HG02884 (cell line): ENCODE results near the gene DAAM2.

Source experiments
- ATAC-seq: cut with Tn5 transposase; IDR thresholded peaks from one replicate; pipeline ENCODE4 v1.9.1; 2021; ENCODE audit warnings: mild to moderate bottlenecking, moderate library complexity; ENCODE audit not compliant: unreplicated experiment

The DAAM2 gene

DNA sequence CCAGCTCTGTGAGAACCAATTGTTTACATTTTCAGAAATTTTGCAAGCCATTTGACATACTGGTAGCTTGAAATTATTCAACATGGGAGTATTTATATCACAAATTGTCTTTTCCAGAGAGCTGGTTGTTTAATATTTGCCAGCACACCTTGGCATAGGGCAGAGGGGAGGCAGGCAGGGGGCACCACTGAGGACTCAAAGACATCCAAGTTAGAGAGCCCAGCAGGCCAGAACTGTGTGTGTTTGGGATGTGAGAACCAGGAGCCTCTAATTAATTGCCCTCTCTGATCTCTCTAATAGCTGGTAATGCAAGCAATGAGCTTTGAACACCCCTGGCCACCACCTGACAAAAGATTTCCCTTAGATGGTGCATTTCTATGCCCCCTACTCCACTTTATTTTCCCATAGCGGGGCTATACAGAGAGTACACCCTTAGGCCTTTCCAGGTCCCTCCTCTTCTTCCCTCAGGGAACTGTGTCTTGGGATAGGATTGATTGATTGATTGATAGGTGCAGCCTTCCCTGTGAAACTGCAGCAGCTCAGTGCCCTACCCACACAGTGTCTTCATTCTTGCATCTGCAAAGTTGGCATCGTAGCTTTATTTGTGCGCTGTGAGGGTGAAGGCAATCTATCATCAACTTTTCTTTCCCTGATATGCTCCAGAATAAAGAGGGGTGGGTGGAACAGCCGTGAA, 112.9 kb downstream of the DAAM2 start:
- ATAC-seq = no peak

DNA sequence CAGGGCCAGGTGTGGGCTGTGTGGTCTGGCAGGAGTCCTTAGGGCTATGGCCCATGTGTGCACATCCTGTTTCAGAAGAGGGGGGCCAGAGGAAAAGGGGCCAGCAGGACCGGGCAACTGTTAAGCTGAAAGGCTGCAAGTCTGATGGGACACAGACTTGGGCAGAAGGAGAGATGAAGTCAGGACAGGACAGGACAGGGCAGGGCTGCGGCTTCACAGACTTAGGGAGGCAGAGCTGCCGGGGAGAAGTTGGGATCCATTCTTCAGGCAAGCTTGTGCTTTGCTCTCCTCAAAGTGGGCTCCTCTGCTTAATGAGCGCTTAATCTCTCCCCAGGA, 113.4 kb downstream of the DAAM2 start:
- no peak for ATAC-seq

DNA sequence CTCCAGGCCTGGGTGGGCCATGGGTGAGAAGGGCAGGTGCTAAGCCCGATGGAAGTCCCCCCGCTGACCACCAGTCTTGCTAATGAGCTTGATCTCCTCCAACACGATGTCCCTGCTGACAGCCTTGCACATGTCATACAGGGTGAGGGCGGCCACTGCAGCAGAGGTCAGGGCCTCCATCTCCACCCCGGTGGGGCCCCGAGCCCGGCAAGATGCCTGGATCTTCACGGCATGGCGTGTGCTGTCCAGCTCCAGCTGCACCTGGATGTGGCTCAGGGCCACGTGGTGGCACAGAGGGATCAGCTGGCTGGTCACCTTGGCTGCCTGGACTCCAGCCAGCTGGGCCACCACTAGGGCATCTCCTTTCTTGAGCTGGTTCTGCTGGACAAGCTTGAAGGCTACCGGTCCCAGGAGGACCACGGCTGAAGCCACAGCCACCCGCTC, 114.2 kb downstream of the DAAM2 start:
- ATAC-seq = no peak

DNA sequence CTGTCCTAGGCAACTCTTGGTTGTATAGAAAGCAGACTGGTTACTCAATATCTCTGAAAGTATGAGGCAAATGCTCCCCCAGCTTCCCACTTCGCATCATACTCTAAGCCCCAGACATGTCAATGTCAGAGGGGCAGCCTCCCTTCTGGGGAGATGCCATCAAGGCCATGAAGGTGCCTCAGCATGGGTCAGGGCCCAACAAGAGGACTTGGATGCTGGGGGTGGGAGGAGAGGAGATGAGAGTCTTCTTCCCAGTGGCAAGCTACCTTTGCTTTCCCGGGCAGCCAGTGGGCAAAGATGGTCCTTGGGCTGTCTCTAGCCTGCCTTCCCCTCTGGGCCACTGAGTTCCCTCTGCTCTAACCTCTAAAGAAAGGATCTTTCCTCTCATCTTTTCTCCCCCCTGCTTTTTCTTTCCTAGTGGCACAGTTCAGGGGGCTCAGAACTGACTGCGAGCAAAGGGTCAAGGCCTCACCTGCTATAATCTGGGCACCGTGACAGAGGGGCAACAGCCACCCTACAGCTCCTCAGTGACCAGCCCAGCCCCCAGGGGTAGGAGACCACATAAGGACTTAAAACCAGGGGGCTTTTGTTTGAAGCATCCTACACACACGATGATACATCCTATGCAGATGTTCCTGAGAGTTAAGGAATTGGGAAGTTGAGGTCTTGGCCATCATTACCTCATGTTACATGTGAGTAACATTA, 115.8 kb downstream of the DAAM2 start:
- ATAC-seq = no peak

DNA sequence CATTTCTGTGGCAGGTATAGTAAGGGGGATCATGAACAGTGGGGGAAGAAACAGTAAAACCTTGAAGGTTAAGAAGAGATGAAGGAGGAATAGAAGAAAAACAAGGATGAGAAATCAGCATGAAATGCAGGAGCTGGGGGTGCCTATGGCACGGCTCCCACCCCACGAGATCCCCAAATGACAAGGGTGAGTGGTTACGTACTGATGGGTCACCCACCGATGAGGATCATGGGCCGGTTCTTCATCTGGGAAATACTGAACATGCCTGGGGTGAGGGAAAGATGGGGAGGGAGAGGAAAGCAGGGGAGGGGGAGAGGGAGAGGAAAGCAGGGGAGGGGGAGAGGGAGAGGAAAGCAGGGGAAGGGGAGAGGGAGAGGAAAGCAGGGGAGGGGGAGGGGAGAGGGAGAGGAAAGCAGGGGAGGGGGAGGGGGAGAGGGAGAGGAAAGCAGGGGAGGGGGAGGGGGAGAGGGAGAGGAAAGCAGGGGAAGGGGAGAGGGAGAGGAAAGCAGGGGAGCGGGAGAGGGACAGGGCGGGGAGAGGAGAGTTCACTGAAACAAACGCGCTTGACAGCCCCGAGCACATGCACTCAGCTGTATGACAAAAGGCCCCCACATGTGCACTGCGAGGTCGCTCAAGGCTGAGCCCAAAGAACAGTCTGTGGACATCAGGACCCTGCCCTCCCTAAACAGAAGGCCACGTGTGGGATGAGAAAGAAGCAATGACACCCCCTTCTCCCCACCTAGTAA, 116.8 kb downstream of the DAAM2 start:
- no peak for ATAC-seq

DNA sequence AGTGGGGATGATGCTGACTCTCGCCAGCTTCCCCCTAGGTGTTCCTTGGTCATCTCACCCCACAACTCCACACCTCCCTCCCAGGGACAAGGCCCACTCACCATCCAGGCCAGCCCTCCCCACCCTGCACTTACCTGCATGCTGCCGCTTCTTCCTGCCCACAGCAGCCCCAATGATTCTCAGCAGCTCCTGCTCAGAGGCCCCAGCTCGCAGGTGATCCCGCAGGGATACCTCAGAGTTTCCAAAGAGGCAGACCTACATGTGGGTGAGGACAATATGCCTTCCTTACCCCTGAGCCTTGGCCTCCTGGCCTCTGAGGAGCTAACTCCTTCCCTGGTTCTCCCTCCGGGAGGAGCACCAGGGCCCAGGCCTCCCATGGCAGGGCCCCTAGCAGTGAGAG, 117.5 kb downstream of the DAAM2 start:
- ATAC-seq = no peak

DNA sequence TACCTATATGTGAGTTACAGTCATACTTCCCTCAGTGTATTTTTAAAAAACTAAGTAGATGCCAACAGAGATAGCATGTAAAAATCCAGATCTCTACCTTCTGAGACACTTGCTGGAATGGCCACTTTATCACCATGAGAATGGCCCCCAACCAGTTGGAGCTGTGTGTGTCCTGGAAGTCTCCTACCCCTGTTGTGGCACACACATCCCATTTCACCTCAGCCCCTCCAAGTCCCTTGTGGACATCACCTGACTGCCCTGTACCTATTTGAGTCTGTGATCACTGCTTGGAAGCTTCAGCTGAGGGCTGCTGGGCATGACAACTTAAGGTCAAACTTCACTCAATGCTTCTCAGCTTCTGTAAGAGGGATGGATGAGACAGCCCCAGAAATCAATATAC, 118.0 kb downstream of the DAAM2 start:
- ATAC-seq = no peak

DNA sequence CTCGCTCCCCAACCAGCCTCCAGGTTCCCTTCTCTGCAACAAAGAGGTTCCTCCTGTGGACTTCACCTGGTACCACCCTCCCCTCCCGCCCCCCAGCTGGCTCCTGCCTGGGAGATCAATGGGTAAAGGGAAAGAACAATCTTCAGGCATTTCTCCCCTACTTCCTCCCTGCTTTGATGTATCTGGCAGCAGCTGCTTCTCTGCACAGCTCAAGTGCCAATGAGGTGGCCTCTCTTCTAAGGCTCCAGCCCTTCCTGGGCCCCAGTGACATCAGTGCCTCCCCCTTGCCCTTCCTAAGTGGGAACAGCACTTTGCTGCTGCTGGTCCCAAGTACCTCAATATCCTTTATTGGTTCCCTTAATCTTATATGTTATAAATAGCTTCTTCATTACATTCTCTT, 118.6 kb downstream of the DAAM2 start:
- ATAC-seq = no peak

DNA sequence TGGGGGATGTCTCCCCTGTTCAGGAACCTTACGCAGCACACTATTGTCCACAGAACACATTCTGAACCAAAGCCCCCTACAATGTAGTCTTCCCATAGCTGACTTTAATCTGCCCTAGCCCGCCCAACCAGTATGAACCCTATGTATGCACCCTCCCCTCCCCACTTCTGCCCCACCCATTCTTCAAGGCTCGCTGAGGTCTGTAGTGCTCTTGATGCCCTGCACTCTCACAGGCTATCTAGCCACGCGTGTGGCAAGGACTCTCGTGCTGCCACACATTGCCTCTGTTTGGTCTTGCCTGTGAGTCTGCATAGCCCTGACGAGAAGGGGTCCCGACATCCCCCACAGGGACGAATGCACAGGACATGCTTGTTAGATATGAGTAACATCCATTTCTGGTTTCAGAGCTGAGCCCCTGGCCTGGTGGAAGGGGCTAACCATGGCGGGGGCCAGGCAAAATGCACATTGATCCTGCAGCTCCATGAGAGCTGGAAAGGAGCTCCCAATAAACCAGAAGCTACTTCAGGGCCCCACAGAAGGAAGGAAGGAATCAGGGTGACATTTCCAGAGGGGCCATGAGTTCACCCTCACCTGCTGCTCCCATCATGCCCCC, 119.4 kb downstream of the DAAM2 start:
- ATAC-seq = no peak

DNA sequence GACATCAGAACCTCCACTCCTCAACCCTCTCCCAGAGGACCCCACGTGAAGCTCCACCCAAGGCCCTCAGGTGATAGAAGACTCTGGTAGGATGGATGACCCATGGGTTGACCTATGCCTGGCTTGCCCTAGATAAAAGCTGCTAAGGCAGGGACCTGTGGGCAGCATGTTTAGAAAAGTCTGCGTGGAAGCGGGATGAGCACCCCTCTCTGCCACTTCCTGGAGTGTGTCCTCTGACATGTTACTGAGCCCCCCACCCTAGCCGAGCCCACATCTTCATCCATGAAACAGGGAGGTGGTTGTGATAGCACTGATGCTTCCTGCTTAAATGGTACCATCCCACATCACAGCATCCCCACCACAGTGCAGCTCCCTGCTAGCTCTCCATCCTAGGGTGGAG, 120.3 kb downstream of the DAAM2 start:
- ATAC-seq = no peak

DNA sequence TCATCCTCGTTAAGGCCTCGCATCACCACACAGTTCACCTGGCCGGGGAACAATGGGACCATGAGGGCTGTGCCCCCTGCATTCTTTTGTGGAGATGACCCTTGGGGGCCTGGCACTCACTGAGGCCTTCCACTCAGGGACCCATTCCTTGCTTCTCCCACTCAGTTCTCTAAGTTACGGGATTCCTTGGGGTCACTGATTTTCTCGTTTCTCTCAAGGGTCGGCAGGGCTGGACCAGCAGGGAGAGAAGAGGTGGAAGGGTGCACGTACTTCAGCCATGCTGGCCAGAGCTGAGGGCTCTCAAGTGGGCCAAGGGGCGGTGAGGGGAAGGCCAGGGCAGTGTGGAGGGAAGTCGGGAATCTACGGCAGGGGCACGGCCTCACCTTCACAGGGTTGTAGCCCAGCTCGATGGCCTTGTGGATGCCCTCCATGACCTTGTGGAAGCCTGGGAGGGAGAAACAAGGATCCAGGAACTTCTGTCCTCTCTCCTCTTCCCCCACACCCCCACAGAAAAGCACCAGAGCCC, 121.3 kb downstream of the DAAM2 start:
- ATAC-seq = no peak

DNA sequence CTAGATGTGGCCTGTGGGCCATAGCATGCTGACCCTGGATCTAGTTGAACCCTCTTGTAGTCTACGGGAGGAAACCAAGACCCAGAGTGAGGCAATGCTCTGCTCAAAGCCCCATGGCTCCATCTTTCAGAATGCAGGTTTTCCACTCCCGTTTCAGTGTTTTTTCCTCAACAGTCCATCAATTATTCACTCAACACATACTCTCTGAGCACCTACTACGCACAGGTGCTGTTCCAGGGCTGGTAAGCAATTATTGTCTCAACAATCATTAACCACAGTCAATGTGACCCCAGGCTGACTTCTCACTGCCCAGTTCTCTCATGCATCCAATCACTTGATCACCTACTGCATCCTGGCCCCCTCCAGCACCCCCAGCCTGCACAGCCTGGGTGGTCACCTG, 122.1 kb downstream of the DAAM2 start:
- ATAC-seq = no peak

DNA sequence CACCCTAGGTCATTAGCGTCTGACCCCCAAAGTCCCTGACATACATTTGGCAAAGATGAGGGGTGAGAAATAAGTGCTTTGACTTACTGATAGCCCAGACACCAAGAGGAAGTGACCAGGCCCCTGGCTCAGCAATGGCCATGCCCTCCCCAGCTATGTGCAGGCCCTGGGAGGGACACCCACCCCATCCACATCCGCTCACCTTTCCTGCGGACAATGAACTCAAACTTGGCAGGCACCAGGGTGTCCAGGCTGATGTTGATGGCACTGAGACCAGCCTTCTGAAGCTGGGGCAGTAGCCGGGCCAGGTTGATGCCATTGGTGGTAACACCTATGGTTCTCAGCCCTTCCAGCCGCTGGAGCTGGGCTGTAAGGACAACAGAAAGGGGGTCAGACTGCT, 123.7 kb downstream of the DAAM2 start:
- ATAC-seq = no peak

DNA sequence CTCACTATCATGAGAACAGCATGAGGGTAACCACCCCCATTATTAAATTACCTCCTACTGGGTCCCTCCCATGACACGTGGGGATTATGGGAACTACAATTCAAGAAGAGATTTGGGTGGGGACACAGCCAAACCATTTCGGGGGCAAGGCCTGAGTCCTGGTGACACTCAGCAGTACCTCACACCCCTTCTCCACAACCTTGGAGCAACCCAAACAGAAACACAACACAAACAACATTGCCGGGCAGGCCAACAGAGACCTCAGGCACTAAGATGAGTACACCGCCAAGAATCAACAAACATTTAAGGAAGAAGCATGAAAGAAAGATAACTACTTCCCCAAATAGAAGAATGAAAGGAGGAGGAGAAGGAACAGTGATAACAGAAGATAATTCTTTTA, 125.2 kb downstream of the DAAM2 start:
- no peak for ATAC-seq

DNA sequence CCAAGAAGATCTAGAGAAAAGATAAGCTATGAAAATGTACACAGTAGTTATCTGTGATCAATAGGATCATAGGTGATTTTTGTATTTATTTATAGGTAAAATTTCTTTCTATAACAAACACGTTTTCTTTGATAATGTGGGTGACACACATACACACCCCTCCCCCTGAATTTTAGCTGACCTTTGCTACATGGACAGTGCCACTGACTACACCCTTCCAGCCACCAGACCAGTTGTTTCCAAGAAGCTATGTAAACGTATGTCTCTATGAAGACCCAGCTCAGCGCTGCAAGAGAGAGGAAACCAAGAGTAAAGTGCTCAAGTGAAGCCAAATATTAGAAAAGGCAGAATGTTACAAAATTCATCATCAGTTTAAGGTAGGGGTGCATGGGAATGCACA, 125.8 kb downstream of the DAAM2 start:
- no peak for ATAC-seq

DNA sequence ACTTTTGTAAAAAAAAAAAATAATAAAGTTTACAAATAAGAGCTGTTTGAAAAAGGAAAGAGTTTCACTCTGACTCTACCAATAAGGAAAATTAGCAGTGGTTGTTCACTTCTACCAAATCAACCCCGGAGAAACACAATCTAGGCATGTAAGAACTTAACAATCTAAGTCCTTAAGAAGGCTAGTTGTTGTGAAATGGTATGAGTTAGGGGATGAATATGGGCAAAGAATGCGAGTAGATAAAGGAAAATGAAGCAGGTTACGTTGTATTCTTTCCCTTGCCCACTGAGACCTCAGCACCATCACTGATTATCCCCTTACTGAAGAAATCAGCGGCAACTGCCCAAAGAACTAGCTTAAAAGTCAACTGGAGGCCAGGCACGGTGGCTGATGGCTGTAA, 126.7 kb downstream of the DAAM2 start:
- no peak for ATAC-seq

DNA sequence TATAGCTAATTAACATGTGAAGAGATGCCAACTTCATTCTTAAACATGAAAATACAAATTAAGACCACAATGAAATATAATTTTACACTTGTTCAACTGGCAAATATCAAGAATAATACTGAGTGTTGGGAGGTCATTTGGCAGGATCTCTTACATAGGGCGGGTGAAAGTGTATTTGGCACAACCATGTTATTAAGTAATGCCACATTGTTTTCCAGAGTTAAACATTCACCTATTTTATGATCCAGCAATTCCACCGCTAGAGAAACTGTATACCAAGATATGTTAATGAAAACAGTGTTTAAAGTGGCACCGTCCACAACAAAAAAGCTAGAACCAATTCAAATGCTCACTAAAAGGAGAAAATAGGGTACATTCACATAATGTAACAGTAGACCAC, 128.0 kb downstream of the DAAM2 start:
- ATAC-seq = no peak

DNA sequence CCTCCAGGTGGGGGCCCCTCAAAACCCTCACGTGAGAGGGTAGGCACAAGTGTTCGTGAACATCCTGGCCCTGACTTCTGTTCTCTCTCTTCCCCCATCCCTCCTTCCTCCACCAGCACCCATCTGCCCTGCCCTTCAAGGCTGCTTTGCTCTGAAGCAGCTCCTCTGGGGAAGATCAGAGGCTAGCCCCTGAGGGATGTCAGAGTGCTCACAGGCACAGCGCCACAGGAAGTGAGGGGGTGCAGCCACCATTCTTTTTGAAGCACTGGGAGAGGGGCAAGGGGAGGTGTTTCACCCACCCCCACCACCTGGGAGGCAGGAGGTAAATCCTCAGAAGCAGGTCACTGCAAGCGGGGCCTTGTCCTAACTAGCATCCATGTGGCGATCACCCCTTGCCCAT, 130.6 kb downstream of the DAAM2 start:
- ATAC-seq = no peak

DNA sequence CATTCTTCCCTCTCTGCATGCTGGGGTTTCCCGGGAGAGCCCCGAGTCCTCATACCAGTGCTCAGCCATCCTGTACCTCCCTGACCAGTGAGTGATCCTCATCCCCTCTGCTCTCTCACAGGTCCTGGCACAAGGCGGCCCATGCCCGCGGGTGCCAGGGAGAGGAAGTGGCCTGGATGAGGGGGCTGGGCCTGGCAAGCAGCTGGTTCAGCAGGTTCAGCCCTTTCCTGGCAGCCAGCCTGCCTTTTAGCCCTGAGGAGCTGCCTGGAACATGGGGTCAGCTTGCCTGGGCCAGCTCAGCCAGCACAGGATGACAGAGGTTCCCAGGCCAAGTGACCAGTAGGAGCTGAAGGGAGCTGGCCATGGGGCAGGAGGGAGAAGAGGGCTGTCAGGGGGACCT, 131.2 kb downstream of the DAAM2 start:
- no peak for ATAC-seq

DNA sequence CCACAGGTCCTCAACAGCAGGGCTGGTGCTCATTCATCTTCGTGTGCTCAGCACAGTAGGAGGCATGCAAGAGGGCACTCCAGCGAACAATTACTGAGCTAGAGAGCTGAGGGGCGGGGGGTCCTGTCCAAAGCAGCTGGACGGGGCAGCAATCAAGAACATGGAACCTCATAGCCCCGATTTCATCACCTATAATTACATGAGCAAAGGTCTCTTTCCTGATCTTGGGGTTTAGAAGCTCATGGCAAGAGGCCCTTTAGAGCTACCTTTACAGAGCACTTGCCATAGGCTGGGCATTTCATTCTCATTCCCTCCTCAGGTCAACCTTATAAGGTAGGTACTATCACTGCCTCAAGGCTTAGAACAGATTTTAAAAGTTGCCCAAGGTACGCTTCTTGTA, 131.7 kb downstream of the DAAM2 start:
- ATAC-seq = no peak

DNA sequence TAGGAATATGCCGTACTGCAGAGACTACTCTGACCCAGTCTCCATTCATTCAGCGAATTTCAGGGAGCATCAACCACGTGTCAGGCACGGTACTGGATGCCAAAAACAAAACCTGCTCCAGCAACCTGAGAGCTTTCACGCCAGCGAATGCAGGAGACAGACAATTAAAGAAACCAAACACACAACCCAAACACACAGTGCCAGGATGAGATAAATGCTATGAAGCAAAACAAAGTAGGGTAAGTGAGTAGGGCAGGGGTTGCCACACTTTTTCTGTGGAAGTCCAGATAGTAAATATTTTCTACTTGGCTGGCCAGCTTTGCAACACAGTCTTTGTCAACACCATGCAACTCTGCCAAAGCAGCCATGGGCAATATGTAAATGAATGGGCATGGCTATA, 132.1 kb downstream of the DAAM2 start:
- no peak for ATAC-seq
